ENCODE results near the gene NAT14. TPM values are rescaled to one million over a fixed set of nuclear protein-coding genes. Genes with fewer than 3 reads are reported as not detected.

The NAT14 gene
- total RNA-seq, 2 experiments from 2014 or later: 10.5 to 14.7 TPM

DNA sequence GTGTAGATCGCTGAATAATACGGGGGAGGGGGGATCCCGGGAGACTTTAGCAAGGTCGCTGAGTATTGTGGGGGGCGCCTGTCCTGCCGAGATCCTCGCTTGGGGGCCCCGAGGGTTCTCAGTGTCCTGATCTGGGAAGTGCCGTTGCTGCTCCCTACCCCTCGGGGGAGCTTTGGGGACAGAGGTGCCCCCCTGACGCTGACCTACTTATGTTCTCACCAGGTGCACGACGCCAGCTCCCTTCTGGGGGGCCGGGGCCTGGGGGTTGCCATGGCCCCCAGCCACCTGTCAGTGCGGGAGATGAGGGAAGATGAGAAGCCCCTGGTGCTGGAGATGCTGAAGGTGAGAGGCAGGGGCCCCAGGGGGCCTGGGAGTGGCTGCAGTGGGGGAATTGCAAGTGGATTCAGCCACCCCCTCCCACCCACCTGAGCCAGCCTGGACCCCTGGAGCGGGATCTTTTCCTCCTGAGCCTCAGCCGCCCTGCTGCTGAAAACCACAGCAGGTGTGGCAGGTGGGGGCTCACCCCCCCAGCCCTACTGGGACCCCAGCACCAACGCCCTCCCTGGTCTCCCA is 537 bp downstream of the NAT14 start:
- H3K36me3 ChIP-seq (ENCODE audit: insufficient read depth, low read length): peaks cover 8% of the 10 kb centered on the region
- intact Hi-C loops (cut with DNase I, micrococcal nuclease): no loop called here
- no peaks in the 10 kb centered on the region for H3K9me3 ChIP-seq (ENCODE audit: control insufficient read depth in 1 of 2, insufficient read depth in 1 of 2, low read length in 2 of 2)
- Mint-ChIP-seq H3K9me3 (no peaks in the 10 kb centered on the region), H3K36me3 (ENCODE audit: low read depth) (no peaks in the 10 kb centered on the region), H3K27me3 (no peaks in the 10 kb centered on the region), H3K4me1 (ENCODE audit: low read depth) (peaks cover 11% of the 10 kb centered on the region), H3K4me3 (peak overlapping the region; percentile 82), H3K27ac (peak overlapping the region; percentile 76)
- ChIA-PET CTCF (interaction anchor here (1.0 to 2.2 kb wide), 3 partner anchors 17 to 18 kb away, joined by 3 to 7 read pairs (median 6); no protein-coding TSS in a partner anchor), POLR2A (interaction anchor here (0.8 to 3.5 kb wide), 6 partner anchors 9 to 231 kb away, joined by 3 to 29 read pairs (median 4); partner anchors contain the start of genes ISOC2, KMT5C and ZNF628)
- peak overlapping the region; percentile 58 for H3K4me3 ChIP-seq (ENCODE audit: low read length)
- H3K4me1 ChIP-seq (ENCODE audit: insufficient read depth, low read length): peaks cover 27% of the 10 kb centered on the region
- peaks cover 0 to 2% of the 10 kb centered on the region in 2 experiments for H3K27me3 ChIP-seq (ENCODE audit: control insufficient read depth in 1 of 2, insufficient read depth in 2 of 2, low read length in 2 of 2)
- DNase-seq (no peak), ATAC-seq (ENCODE audit: poor library complexity) (no peak)
- TF ChIP-seq, protein P1, sequence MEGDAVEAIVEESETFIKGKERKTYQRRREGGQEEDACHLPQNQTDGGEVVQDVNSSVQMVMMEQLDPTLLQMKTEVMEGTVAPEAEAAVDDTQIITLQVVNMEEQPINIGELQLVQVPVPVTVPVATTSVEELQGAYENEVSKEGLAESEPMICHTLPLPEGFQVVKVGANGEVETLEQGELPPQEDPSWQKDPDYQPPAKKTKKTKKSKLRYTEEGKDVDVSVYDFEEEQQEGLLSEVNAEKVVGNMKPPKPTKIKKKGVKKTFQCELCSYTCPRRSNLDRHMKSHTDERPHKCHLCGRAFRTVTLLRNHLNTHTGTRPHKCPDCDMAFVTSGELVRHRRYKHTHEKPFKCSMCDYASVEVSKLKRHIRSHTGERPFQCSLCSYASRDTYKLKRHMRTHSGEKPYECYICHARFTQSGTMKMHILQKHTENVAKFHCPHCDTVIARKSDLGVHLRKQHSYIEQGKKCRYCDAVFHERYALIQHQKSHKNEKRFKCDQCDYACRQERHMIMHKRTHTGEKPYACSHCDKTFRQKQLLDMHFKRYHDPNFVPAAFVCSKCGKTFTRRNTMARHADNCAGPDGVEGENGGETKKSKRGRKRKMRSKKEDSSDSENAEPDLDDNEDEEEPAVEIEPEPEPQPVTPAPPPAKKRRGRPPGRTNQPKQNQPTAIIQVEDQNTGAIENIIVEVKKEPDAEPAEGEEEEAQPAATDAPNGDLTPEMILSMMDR (IDR thresholded peaks at IDR 0.05): no peak
- H3K27ac ChIP-seq (ENCODE audit: low read depth in 1 of 2, low read length in 2 of 2): peak overlapping the region; percentile 21 to 61

GRCh38 chr19:55486043-55486970 is 1.3 kb downstream of the NAT14 start:
- peak overlapping the region; percentile 82 for H3K4me3 Mint-ChIP-seq
- CTCF ChIA-PET: interaction anchor here (2.2 kb wide), 1 partner anchor 17 kb away, joined by 7 read pairs; no protein-coding TSS in a partner anchor
- H3K36me3 ChIP-seq (ENCODE audit: insufficient read depth, low read length): peaks cover 5% of the 10 kb centered on the region
- H3K4me1 ChIP-seq (ENCODE audit: insufficient read depth, low read length): peaks cover 27% of the 10 kb centered on the region
- H3K27ac Mint-ChIP-seq: peak overlapping the region; percentile 76
- ATAC-seq (ENCODE audit: poor library complexity) (no peak), DNase-seq (no peak)
- no peaks in the 10 kb centered on the region for H3K9me3 ChIP-seq (ENCODE audit: control insufficient read depth in 1 of 2, insufficient read depth in 1 of 2, low read length in 2 of 2)
- no peak overlapping the region for H3K4me3 ChIP-seq (ENCODE audit: low read length)
- POLR2A ChIA-PET: interaction anchor here (1.0 to 3.5 kb wide), 2 partner anchors 10 to 17 kb away, joined by 4 to 29 read pairs; partner anchors contain the start of gene ZNF628
- peaks cover 0 to 6% of the 10 kb centered on the region in 2 experiments for H3K27me3 ChIP-seq (ENCODE audit: control insufficient read depth in 1 of 2, insufficient read depth in 2 of 2, low read length in 2 of 2)
- peaks cover 11% of the 10 kb centered on the region for H3K4me1 Mint-ChIP-seq (ENCODE audit: low read depth)
- H3K27me3 Mint-ChIP-seq: no peaks in the 10 kb centered on the region
- no peak overlapping the region for H3K27ac ChIP-seq (ENCODE audit: low read depth in 1 of 2, low read length in 2 of 2)
- H3K9me3 Mint-ChIP-seq: no peaks in the 10 kb centered on the region
- TF ChIP-seq, protein P1 (IDR thresholded peaks at IDR 0.05): no peak
- no peaks in the 10 kb centered on the region for H3K36me3 Mint-ChIP-seq (ENCODE audit: low read depth)
- intact Hi-C loops (cut with DNase I, micrococcal nuclease): no loop called here
